NCI-H1417 (cell line): ENCODE measurements around the gene LRCH4.
"Not testable (repeated sequence)": the region's sequence is repeated elsewhere in the genome, so short reads cannot be mapped to it uniquely, and the experiment has no call there.

Source experiments
- DNase-seq, 3 experiments: peaks; one replicate each; lab custom pipeline; 2025; lab: John Stamatoyannopoulos, UW

Gene LRCH4

GRCh38 chr7:100567751-100568175 lies 18.2 kb downstream of the LRCH4 start:
- DNase-seq = peak; percentile 50 to 76 (median 52)

GRCh38 chr7:100567031-100567730 lies 18.7 kb downstream of the LRCH4 start:
- no peak for DNase-seq

GRCh38 chr7:100566018-100566531 lies 19.9 kb downstream of the LRCH4 start:
- DNase-seq = peak in 1 of 3 experiments; percentile 17

DNA sequence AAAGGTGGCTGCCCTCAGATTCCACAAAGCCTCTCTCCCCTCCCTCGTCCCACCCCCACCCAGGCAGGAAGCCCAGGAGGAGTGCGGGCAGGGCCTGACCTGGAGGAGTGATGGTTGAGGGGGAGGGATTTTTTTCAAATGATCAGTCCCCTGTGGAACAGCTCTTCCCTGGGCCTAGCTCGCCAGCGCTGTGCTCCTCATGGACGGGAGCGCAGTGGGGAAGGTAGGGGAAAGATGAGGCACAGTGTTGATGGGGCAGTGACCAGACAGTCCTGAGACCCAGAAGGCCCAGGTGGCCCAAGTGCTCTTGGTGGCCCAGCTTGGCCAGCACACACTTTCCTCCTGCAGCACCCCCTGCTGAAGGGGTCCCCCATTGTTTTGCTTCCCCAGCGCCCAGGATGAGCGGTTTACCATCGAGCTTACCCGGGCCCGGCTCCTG lies 20.8 kb downstream of the LRCH4 start:
- no peak for DNase-seq

DNA sequence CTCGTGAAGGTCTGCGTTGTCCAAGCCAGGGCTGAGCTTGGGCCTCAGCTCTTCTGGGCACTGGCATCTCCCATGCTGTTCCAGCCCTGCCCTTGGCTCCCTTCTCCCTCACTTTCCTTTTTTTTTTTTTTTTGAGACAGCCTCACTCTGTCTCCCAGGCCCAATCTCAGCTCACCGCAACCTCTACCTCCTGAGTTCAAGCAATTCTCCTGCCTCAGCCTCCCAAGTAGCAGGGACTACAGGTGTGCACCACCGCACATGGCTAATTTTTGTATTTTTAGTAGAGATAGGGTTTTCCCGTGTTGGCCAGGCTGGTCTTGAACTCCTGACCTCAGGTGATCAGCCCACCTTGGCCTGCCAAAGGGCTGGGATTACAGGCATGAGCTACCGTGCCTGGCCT lies 21.5 kb downstream of the LRCH4 start:
- not testable (repeated sequence) for DNase-seq

DNA sequence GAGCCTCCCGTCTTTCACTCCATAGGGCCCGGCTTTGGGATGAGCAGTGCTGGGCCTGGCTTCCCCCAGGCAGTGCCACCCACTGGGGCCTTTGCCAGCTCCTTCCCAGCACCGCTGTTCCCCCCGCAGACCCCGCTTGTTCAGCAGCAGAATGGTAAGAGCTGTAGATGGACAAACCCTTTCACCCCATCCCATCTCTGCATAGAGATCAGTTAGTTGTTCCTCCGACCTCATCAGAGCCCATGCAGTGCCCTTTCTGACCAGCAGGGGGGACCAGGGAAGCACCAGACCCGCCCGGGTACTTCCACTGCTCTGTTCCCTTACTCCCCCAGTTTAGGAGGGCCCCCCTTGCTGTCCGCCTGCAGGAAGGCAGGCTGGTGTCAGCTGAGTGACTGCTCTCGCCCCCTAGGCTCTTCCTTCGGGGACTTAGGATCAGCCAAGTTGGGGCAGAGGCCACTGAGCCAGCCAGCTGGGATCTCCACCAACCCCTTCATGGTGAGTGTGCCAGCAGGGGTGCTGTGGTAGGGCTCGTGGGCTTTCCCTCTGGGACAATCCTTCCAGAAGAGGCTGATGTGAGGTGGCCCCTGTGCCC lies 22.0 kb downstream of the LRCH4 start:
- peak; percentile 45 to 64 (median 60) for DNase-seq

DNA sequence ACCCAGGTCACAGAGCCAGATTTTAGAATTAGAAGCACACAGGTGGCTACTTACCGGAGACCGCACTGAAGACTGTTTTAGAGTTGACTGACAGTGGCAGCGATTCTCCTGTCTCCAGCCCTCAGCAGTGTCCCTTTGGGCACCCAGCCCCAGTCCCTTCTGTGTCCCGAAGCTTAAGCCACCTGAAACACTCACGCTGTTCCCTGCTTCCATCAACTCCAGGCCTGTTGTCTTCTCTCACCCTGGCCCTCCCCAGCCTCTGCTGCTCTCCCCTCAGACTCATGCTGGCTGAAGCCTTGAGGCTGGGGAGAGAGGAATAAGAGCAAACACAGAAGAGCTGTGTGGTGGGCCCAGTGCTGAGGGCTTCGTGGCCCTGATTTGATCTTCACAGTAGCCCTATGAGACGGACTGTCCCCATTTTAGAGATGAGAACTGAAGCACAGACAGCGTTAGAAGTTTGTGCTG lies 22.8 kb downstream of the LRCH4 start:
- no peak for DNase-seq

DNA sequence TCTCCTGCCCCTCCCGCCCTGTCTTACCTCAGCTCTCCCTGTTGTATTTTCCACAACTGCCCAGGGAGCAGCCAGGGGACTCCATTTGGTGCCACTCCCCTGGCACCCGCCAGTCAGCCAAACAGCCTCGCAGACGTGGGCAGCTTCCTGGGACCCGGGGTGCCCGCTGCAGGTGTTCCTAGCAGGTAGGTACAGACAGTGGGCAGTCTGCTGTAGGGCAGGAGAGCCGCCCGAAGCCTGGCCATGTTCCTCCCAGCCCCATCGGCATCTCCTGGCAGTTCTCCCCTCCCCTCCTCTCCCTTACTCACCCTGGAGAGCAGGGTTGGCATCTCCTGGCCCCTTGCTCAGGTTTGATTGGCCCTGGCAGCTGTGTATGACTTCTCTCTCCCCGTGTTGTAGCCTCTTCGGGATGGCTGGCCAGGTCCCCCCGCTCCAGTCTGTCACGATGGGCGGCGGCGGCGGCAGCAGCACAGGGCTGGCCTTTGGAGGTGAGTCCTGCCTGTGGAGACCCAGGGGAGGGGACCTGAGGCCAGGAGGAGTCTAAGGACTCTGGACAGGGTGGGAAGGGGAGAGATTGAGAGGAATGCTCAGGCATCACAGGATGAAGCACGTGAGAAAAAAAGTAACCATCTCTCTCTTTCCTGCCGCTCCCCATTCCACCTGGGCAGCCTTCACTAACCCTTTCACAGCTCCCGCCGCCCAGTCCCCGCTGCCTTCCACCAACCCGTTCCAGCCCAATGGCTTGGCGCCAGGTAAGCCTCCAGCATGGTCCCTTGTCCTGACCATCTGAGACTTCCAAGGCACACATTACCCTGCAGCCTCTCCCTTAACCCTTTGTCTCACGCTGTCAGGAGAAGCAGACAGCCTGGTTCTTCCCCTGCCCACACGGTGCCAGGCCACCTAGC lies 23.5 kb downstream of the LRCH4 start:
- no peak for DNase-seq

DNA sequence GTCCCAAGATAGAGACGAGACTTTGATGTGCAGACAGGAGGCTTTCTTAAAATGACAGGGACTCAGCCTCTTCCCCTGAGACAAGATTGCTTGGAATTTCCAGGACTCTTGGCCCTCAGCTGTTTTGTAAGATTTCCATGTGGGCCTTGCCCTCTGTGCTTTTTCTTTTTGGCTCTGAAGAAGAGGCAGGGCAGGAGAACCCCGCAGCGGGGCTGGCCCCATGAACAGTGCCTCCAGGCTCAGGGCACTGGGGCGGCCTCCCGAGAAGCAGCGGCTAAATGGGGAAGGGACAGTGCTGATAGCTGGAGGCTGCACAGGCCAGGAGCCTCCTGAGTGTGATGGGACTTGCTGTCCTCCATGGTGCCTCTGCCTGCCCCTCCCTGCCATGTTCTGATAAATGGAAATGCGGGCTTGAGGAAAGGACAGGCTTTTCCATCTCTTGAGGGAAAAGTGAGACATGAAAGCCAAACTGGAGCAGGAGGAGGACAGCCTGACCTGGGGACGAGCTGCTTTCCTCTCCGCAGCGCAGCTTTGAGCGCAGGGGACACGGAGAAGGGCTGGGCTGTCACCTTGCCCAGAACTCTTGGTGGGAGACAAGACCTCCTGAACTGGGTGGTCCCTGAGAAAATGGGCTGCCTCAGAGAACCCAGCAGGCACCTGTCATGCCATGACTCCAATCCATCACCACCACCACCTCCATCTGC lies 24.3 kb downstream of the LRCH4 start:
- DNase-seq = no peak

DNA sequence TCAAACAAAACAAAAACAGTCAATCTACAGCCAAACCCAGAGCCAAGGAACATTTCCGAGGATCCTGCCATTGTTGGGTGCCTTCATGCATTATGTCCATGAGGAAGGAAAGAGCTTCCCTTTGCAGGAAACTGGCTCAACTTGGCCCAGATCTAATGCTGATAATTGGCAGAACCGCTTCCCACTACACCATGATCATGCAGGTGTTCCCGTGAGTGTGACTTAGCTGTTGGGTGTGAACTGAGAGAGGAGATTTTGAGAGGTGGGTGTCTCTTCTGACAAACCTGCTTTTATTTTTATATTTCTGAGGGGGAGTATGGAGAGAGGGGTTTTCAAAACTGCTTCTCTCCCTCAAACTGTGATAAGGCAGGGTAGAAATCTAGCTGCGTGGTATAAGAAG lies 26.8 kb downstream of the LRCH4 start:
- no peak for DNase-seq

DNA sequence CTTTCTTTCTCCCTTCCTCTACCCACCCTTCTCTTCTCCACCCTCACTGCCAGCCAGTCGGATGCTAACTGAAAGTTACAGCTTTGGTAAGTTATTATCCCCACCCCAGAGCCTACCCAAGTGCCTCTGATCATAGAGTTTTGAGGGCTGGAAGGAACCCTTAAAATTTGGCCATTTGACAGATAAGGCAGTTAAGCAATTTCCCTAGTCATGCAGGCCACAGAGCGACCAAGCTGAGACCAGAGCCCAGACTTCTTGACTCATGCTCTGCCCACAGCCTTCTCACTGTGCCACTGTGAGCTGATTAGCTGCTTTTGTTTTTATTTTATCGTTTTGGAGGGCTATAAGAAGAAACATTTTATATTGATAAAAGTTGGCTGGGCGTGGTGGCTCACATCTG lies 29.4 kb downstream of the LRCH4 start:
- DNase-seq = no peak

DNA sequence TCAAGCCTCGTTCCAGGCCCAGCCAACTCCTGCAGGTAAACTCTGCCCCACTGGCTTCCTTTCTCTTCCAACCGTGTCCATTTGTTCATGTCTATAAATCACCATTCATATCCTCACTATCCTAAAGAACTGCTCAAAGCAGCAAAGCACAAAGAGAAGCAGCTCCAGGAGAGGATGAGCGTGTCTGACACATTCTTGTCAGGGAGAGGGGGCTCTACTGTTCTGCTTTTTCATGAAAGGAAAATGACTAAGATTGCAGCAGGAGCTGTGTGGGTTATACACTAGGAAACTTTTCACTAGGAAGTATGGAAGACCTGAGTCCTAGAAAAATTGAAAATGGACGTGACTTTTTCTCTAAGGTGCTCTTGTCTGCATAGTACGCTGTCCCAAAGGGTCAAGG lies 30.2 kb downstream of the LRCH4 start:
- no peak for DNase-seq

GRCh38 chr7:100553032-100553431 lies 32.9 kb downstream of the LRCH4 start:
- DNase-seq = no peak

- DNase-seq = no peak
These were observed 33.4 kb downstream of the LRCH4 start for GRCh38 chr7:100552532-100552931.

DNA sequence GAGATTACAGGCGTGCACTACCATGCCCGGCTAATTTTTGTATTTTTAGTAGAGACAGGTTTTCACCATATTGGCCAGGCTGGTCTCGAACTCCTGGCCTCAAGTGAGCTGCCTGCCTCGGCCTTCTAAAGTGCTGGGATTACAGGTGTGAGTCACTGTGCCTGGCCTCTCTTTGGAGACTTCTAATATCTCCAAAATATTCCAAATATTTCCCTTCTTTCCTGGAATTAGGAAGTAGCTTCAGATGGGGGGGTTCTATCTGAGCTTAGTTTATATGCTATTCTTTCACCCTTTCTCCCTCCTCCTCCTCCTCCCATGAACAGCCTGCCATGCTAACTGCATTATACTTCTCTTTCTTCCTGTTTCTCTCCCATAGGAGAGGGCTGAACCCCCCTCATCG lies 37.5 kb downstream of the LRCH4 start:
- not testable (repeated sequence) for DNase-seq

GRCh38 chr7:100547872-100548271 lies 38.1 kb downstream of the LRCH4 start:
- peak in 1 of 3 experiments; percentile 41 for DNase-seq

DNA sequence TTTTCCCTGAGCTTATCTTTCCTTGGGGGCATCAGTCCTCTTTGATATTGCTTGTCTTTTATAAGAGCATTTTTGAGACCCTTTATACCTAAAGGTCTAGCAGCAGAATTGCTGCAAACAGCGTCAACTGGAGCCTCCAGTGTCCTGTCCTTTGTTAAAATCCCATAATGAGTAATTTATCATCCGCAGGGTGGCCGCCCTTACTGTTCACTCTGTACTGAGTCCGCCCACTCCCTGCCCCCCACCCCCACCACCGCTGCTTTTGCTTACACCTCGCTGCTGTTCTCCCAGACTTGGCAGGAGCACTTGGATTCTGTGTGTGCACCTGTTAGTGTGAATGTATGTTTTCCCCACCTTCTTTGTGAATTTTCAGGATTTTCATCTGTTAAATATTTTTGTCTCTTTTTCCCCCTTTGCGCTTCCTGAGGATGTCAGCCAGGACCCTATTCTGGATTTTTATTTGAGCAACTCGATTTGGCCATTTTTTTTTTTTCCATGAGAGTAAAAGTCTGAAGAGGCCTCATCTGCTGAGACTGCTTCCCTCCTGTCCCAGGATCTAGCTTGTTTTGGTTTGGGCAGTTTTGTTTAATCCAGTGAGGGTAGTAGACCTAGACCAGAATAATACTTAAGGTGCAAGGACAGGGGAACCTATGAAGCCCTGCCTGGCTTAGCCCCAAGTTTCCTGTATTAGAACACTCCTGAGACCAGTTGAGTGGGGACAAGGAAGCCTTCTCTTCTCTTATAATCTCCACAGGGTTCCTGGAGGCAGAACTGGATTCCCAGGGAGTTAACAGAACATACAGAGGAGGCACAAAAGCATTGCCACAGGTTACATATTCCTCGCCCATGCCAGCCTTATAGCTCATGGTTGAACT lies 38.8 kb downstream of the LRCH4 start:
- DNase-seq = peak in 2 of 3 experiments; percentile 79 to 92

GRCh38 chr7:100546129-100546925 lies 39.6 kb downstream of the LRCH4 start:
- peak in 2 of 3 experiments; percentile 72 to 85 for DNase-seq

GRCh38 chr7:100545360-100546128 lies 40.4 kb downstream of the LRCH4 start:
- peak in 2 of 3 experiments; percentile 34 to 62 for DNase-seq
